Suprapubic skin (tissue), 3 donors: ENCODE measurements around the gene PAQR8.

Experiments
- POLR2A ChIP-seq, 2 donors: fragments of 450-650 bp; IDR thresholded peaks; one replicate each; pipeline ENCODE4 v1.6.1; 2017; ENCODE audit warnings: antibody characterized with exemption in 2 of 2, mild to moderate bottlenecking in 2 of 2, moderate library complexity in 2 of 2
- TF ChIP-seq, protein P1 (sequence below), 2 donors: fragments of 200-600 bp in 1 of 2; fragments of 450-650 bp in 1 of 2; sonication (generic) in 1 of 2; IDR thresholded peaks; one replicate each; pipeline ENCODE4 v1.5.1; 2016 to 2019; ENCODE audit warnings: antibody characterized with exemption in 2 of 2, mild to moderate bottlenecking in 1 of 2, moderate library complexity in 1 of 2

DNA sequence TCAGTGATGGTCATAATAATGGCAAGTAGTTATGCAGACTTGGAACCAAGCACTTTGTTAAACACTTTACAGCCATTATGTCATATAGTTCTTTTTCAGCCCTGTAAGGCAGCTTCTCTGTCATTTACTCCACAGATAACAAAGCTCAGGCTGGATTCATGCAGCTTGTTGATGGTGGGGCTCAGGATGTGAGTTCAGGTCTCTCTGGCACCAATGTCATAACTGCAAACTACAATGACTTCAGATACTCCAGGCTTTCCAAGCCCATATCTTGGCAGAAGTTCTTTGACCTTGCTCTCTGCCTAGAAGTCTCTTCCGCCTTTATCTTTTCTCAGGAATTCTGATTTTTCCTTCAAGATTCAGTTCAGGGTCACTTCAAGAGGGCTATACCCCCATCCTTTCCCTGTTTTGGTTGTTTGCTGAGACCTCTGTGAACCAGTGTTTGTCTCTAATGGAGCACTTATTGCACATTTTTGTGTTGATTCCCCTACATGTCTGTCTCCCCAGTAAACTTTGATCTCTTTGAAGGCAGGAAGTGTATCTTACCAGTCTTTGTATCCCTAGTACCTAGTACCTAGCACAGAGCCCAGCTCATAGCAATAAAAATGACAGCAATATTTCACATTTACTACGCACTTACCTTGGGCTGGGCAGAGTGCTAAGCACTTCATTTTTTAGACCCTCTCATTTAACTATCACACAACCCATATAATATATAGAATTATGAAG is 38.5 kb downstream of the PAQR8 start:
- TF ChIP-seq, protein P1, sequence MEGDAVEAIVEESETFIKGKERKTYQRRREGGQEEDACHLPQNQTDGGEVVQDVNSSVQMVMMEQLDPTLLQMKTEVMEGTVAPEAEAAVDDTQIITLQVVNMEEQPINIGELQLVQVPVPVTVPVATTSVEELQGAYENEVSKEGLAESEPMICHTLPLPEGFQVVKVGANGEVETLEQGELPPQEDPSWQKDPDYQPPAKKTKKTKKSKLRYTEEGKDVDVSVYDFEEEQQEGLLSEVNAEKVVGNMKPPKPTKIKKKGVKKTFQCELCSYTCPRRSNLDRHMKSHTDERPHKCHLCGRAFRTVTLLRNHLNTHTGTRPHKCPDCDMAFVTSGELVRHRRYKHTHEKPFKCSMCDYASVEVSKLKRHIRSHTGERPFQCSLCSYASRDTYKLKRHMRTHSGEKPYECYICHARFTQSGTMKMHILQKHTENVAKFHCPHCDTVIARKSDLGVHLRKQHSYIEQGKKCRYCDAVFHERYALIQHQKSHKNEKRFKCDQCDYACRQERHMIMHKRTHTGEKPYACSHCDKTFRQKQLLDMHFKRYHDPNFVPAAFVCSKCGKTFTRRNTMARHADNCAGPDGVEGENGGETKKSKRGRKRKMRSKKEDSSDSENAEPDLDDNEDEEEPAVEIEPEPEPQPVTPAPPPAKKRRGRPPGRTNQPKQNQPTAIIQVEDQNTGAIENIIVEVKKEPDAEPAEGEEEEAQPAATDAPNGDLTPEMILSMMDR (IDR thresholded peaks at IDR 0.05), result no peak
- no peak for TF ChIP-seq POLR2A (IDR thresholded peaks at IDR 0.05)
